IMR-90 (cell line): ENCODE data around the gene SRCIN1. TPM values are rescaled to one million over a fixed set of nuclear protein-coding genes. Genes with fewer than 3 reads are reported as not detected.

Experiments used
- ATAC-seq: fragments of 200-7000 bp; cut with Tn5 transposase; 2 replicates; pipeline ENCODE4 v1.9.1; 2020; ENCODE audit warnings: low read depth, mild to moderate bottlenecking, moderate library complexity
- BruUV-seq: library from RNA; stranded (reverse); fragments of 400-500 nt; replicated peaks from 2 replicates; lab custom pipeline; 2021; lab: Mats Ljungman, UMichigan
- CTCF ChIA-PET: fragments of 300-600 bp; formaldehyde crosslinking; extraction: SDS; loops from one replicate; lab custom pipeline; 2021; ENCODE audit warnings: antibody characterized with exemption; lab: Yijun Ruan, JAX
- POLR2A ChIA-PET: fragments of 300-600 bp; sonication (Branson Sonifier 250); formaldehyde crosslinking; loops from one replicate; lab custom pipeline; 2022; ENCODE audit warnings: antibody characterized with exemption; ENCODE audit not compliant: unreplicated experiment; lab: Charles Lee
- DNase-seq: peaks from one replicate; pipeline ENCODE4 v3.0.0; 2013
- H2AFZ ChIP-seq: replicated peaks from 2 replicates; pipeline ENCODE3; 2013; ENCODE audit warnings: low read length, mild to moderate bottlenecking; ENCODE audit not compliant: poor library complexity
- H2AK5ac ChIP-seq: 2 replicates; pipeline ENCODE4 v1.6.1; 2013; ENCODE audit warnings: low read depth, low read length, inconsistent platforms
- H2AK9ac ChIP-seq: replicated peaks from 2 replicates; pipeline ENCODE3; 2013; ENCODE audit warnings: mild to moderate bottlenecking, low read depth, low read length, moderate library complexity; ENCODE audit not compliant: poor library complexity
- H2BK120ac ChIP-seq: 2 replicates; pipeline ENCODE4 v1.6.1; 2013; ENCODE audit warnings: low read depth, low read length, inconsistent platforms
- H2BK15ac ChIP-seq: 3 replicates; pipeline ENCODE4 v1.6.1; 2013; ENCODE audit warnings: low read depth, low read length, inconsistent platforms
- H2BK20ac ChIP-seq: 2 replicates; pipeline ENCODE4 v1.6.1; 2013; ENCODE audit warnings: low read depth, mild to moderate bottlenecking, inconsistent platforms, low read length, moderate library complexity
- H2BK5ac ChIP-seq: 2 replicates; pipeline ENCODE4 v1.6.1; 2013; ENCODE audit warnings: mild to moderate bottlenecking, low read depth, low read length, inconsistent platforms; ENCODE audit not compliant: poor library complexity, severe bottlenecking
- H3K14ac ChIP-seq: replicated peaks from 2 replicates; pipeline ENCODE4 v1.6.1; 2013; ENCODE audit warnings: low read depth, low read length, inconsistent platforms
- H3K18ac ChIP-seq: 2 replicates; pipeline ENCODE4 v1.6.1; 2013; ENCODE audit warnings: low read depth, low read length, control low read depth
- H3K23ac ChIP-seq: 2 replicates; pipeline ENCODE4 v1.6.1; 2013; ENCODE audit warnings: low read depth, low read length, inconsistent platforms
- H3K27ac ChIP-seq: 2 replicates; pipeline ENCODE4 v1.5.1; 2013; ENCODE audit warnings: mild to moderate bottlenecking, control low read depth, low read length; ENCODE audit not compliant: insufficient read depth
- H3K27me3 ChIP-seq: 2 replicates; pipeline ENCODE4 v1.6.1; 2013; ENCODE audit warnings: low read length; ENCODE audit not compliant: control insufficient read depth, insufficient read depth
- H3K36me3 ChIP-seq: 2 replicates; pipeline ENCODE4 v1.6.1; 2013; ENCODE audit warnings: low read length, mixed read lengths; ENCODE audit not compliant: control insufficient read depth, insufficient read depth
- H3K4ac ChIP-seq: 2 replicates; pipeline ENCODE4 v1.6.1; 2013; ENCODE audit warnings: low read depth, low read length, inconsistent platforms
- H3K4me1 ChIP-seq: 2 replicates; pipeline ENCODE4 v1.6.1; 2013; ENCODE audit warnings: low read length, mixed read lengths; ENCODE audit not compliant: control insufficient read depth, insufficient read depth
- H3K4me2 ChIP-seq: 2 replicates; pipeline ENCODE4 v1.6.1; 2013; ENCODE audit warnings: low read depth, mild to moderate bottlenecking, control low read depth, low read length, moderate library complexity
- H3K4me3 ChIP-seq: 2 replicates; pipeline ENCODE4 v1.5.1; 2013; ENCODE audit warnings: low read depth, mild to moderate bottlenecking, control low read depth, low read length, moderate library complexity; ENCODE audit not compliant: insufficient read depth
- H3K56ac ChIP-seq: 2 replicates; pipeline ENCODE4 v1.6.1; 2013; ENCODE audit warnings: low read length, inconsistent platforms; ENCODE audit not compliant: insufficient read depth; ENCODE audit errors: extremely low read depth
- H3K79me1 ChIP-seq, 2 experiments: 2 replicates each; pipeline ENCODE4 v1.6.1; 2013; ENCODE audit warnings: low read length in 2 of 2, inconsistent platforms in 1 of 2, low read depth in 1 of 2
- H3K9ac ChIP-seq: 2 replicates; pipeline ENCODE4 v1.6.1; 2013; ENCODE audit warnings: low read depth, low read length, control low read depth
- H3K9me1 ChIP-seq: 2 replicates; pipeline ENCODE4 v1.6.1; 2013; ENCODE audit warnings: low read length, inconsistent platforms; ENCODE audit not compliant: insufficient read depth
- H3K9me3 ChIP-seq: 2 replicates; pipeline ENCODE4 v1.6.1; 2013; ENCODE audit warnings: low read length; ENCODE audit not compliant: control insufficient read depth, insufficient read depth
- H4K20me1 ChIP-seq: 2 replicates; pipeline ENCODE4 v1.6.1; 2013; ENCODE audit warnings: low read length, inconsistent platforms; ENCODE audit not compliant: insufficient read depth
- H4K5ac ChIP-seq: 2 replicates; pipeline ENCODE4 v1.6.1; 2013; ENCODE audit warnings: mild to moderate bottlenecking, low read depth, low read length, control low read depth
- H4K8ac ChIP-seq, 2 experiments: 2 replicates each; pipeline ENCODE4 v1.6.1; 2013; ENCODE audit warnings: low read depth in 2 of 2, low read length in 2 of 2, control low read depth in 1 of 2, inconsistent platforms in 1 of 2
- H4K91ac ChIP-seq: 2 replicates; pipeline ENCODE4 v1.6.1; 2013; ENCODE audit warnings: low read depth, low read length, inconsistent platforms; ENCODE audit not compliant: insufficient read depth
- BHLHE40 ChIP-seq: fragments of 150-350 bp; IDR thresholded peaks from 2 replicates; pipeline ENCODE4 v1.6.1; 2016; ENCODE audit warnings: mild to moderate bottlenecking, low read depth, low read length
- CEBPB ChIP-seq: IDR thresholded peaks from 2 replicates; pipeline ENCODE4 v1.6.1; 2012; ENCODE audit warnings: low read depth, low read length, improper control_type of control experiment
- CHD1 ChIP-seq: IDR thresholded peaks from 2 replicates; pipeline ENCODE4 v1.6.1; 2012; ENCODE audit warnings: low read depth, low read length, improper control_type of control experiment
- CTCF ChIP-seq: conservative IDR thresholded peaks from 2 replicates; pipeline ENCODE4 v1.5.1; 2012; ENCODE audit warnings: mild to moderate bottlenecking, low read depth, low read length, improper control_type of control experiment
- ELK1 ChIP-seq: fragments of 150-350 bp; IDR thresholded peaks from 2 replicates; pipeline ENCODE4 v1.6.1; 2016; ENCODE audit warnings: low read depth, mild to moderate bottlenecking, low read length, moderate library complexity, borderline replicate concordance
- FOS ChIP-seq: fragments of 150-350 bp; IDR thresholded peaks from 2 replicates; pipeline ENCODE4 v1.6.1; 2016; ENCODE audit warnings: low read depth, low read length
- MAFK ChIP-seq: IDR thresholded peaks from 2 replicates; pipeline ENCODE4 v1.6.1; 2012; ENCODE audit warnings: low read depth, low read length, improper control_type of control experiment
- MAZ ChIP-seq: IDR thresholded peaks from 2 replicates; pipeline ENCODE4 v1.6.1; 2012; ENCODE audit warnings: low read depth, mild to moderate bottlenecking, low read length, improper control_type of control experiment, moderate library complexity, borderline replicate concordance
- MXI1 ChIP-seq: IDR thresholded peaks from 2 replicates; pipeline ENCODE4 v1.6.1; 2012; ENCODE audit warnings: low read depth, mild to moderate bottlenecking, low read length, moderate library complexity, borderline replicate concordance
- NFE2L2 ChIP-seq: fragments of 150-350 bp; IDR thresholded peaks from 2 replicates; pipeline ENCODE4 v1.6.1; 2016; ENCODE audit warnings: low read depth, mild to moderate bottlenecking, low read length
- POLR2A ChIP-seq: IDR thresholded peaks from 2 replicates; pipeline ENCODE4 v1.6.1; 2012; ENCODE audit warnings: mild to moderate bottlenecking, low read depth, low read length
- RAD21 ChIP-seq: IDR thresholded peaks from 2 replicates; pipeline ENCODE4 v1.6.1; 2012; ENCODE audit warnings: low read length, improper control_type of control experiment
- RCOR1 ChIP-seq: IDR thresholded peaks from 2 replicates; pipeline ENCODE4 v1.6.1; 2012; ENCODE audit warnings: mild to moderate bottlenecking, low read length, improper control_type of control experiment; ENCODE audit not compliant: insufficient replicate concordance
- RFX5 ChIP-seq: IDR thresholded peaks from 2 replicates; pipeline ENCODE4 v1.8.0; 2012; ENCODE audit warnings: low read depth, mild to moderate bottlenecking, low read length, moderate library complexity
- SMC3 ChIP-seq: fragments of 150-350 bp; IDR thresholded peaks from 2 replicates; pipeline ENCODE4 v1.6.1; 2016; ENCODE audit warnings: low read depth, mild to moderate bottlenecking, antibody characterized with exemption, low read length, moderate library complexity
- USF2 ChIP-seq: fragments of 150-350 bp; IDR thresholded peaks from 2 replicates; pipeline ENCODE4 v1.6.1; 2017; ENCODE audit warnings: mild to moderate bottlenecking, antibody characterized with exemption, low read length, low read depth
- WGBS, 2 experiments: methylation state at CpG; one replicate each; pipeline versions ENCODE4 v1.1.5 to v1.1.7; 2013; ENCODE audit warnings: missing lambda C conversion rate in 2 of 2; ENCODE audit not compliant: insufficient read length in 1 of 2; ENCODE audit errors: extremely low coverage in 2 of 2; 5-methylcytosine and 5-hydroxymethylcytosine counted together
- dilution Hi-C: fragments of 300-500 bp; cut with HindIII; formaldehyde crosslinking; loops from one replicate; pipeline ENCODE4 v1.14.3; 2018; ENCODE audit warnings: low sequenced_read_pairs; ENCODE audit not compliant: unreplicated experiment
- in situ Hi-C: fragments of 300-500 bp; cut with MboI; formaldehyde crosslinking; loops from 3 replicates; pipeline ENCODE4 v1.14.3; 2019; ENCODE audit warnings: low sequenced_read_pairs, inconsistent platforms, mixed read lengths
- intact Hi-C: fragments of 100-400 bp; cut with micrococcal nuclease; formaldehyde crosslinking; loops from 2 replicates; pipeline ENCODE4 v1.10.0; 2022
- polyA plus RNA-seq, 3 experiments: library from polyadenylated mRNA; depleted of rRNA; stranded (reverse); fragments of >200 nt; gene quantifications; 2 replicates each; pipeline ENCODE4 v1.2.3, GENCODE V29; 2012; ENCODE audit warnings: low replicate concordance in 1 of 3
- total RNA-seq: library from RNA; depleted of rRNA; stranded (reverse); fragments of >200 nt; gene quantifications from 2 replicates; pipeline ENCODE4 v1.2.3, GENCODE V29; 2012

SRCIN1 gene
- total and polyA plus RNA-seq, 2 of the 4 experiments (the other 2 are of a cell fraction), result not detected

- Histone ChIP-seq H3K4me1 (no peaks in the 10 kb centered on the region), H3K27me3 (peaks cover 96% of the 10 kb centered on the region), H3K14ac (no peak overlapping the region), H2AK5ac (no peak overlapping the region), H4K91ac (no peak overlapping the region), H3K27ac (no peak overlapping the region), H3K4ac (no peak overlapping the region), H4K5ac (no peak overlapping the region), H3K9me3 (no peaks in the 10 kb centered on the region; the same call in 1 of the 2 replicates), H3K4me2 (no peak overlapping the region), H3K23ac (no peak overlapping the region), H3K9me1 (0 out of 2 replicates have a peak, but pooled peaks cover 4% of the 10 kb centered on the region), H3K36me3 (no peaks in the 10 kb centered on the region), H2AFZ (no peak overlapping the region), H2AK9ac (no peak overlapping the region), H2BK120ac (no peak overlapping the region), H4K20me1 (no peaks in the 10 kb centered on the region; the same call in 1 of the 2 replicates), H2BK5ac (no peak overlapping the region), H3K4me3 (no peak overlapping the region), H2BK20ac (no peak overlapping the region), H3K56ac (no peak overlapping the region), H4K8ac (no peak overlapping the region), H2BK15ac (no peak overlapping the region), H3K79me1 (no peaks in the 10 kb centered on the region), H3K9ac (no peak overlapping the region), H3K18ac (no peak overlapping the region)
- CTCF ChIA-PET, result no interaction called here
- POLR2A ChIA-PET, result no interaction called here
- WGBS, 2 experiments, result no CpG with 5 or more reads among the region's 5 CpGs
- TF ChIP-seq CTCF (no peak), CEBPB (no peak), MAZ (no peak), MAFK (no peak), BHLHE40 (no peak), CHD1 (no peak), RAD21 (no peak), POLR2A (no peak), RFX5 (no peak), FOS (no peak), NFE2L2 (no peak), MXI1 (no peak), SMC3 (no peak), RCOR1 (no peak), USF2 (no peak), ELK1 (no peak)
- dilution Hi-C loops, result no loop called here
- intact Hi-C loops, result no loop called here
- no peak for DNase-seq
- ATAC-seq, result no peak
- no TSS peak for BruUV-seq
- in situ Hi-C loops, result no loop called here
These were observed 30.0 kb downstream of the SRCIN1 start for GRCh38 chr17:38575781-38576180.
